Thyroid gland (tissue), 4 donors: ENCODE measurements around the gene ANP32D. TPM values are rescaled to one million over a fixed set of nuclear protein-coding genes. Genes with fewer than 3 reads are reported as not detected.
"Not testable (repeated sequence)": the region's sequence is repeated elsewhere in the genome, so short reads cannot be mapped to it uniquely, and the experiment has no call there.

Experiments used
- DNase-seq, 2 donors: peaks; one replicate each; pipeline ENCODE4 v3.0.0-alpha.2; 2019
- H3K27ac ChIP-seq, 3 donors: fragments of 200-600 bp; sonication (generic); 1 replicate in 2 of 3; 2 replicates in 1 of 3; pipeline ENCODE4 v1.5.1; 2016 to 2019; ENCODE audit warnings: mild to moderate bottlenecking in 1 of 3, moderate library complexity in 1 of 3
- H3K27me3 ChIP-seq: fragments of 200-600 bp; sonication (generic); one replicate; pipeline ENCODE4 v1.5.1; 2019
- H3K36me3 ChIP-seq, 2 donors: fragments of 200-600 bp; sonication (generic); one replicate each; pipeline ENCODE4 v1.5.1; 2016 to 2019
- H3K4me1 ChIP-seq, 2 donors: fragments of 200-600 bp; sonication (generic); one replicate each; pipeline ENCODE4 v1.5.1; 2017 to 2019
- H3K4me3 ChIP-seq, 3 donors: fragments of 200-600 bp; sonication (generic); replicated peaks in 1 of 3; 1 replicate in 2 of 3; 2 replicates in 1 of 3; pipeline ENCODE4 v1.5.1; 2016; ENCODE audit warnings: mild to moderate bottlenecking in 1 of 3
- H3K9me3 ChIP-seq: fragments of 200-600 bp; sonication (generic); one replicate; pipeline ENCODE4 v1.5.1; 2017
- POLR2A ChIP-seq, 2 donors: fragments of 450-650 bp; IDR thresholded peaks; one replicate each; pipeline ENCODE4 v1.6.1; 2017; ENCODE audit warnings: antibody characterized with exemption in 2 of 2, mild to moderate bottlenecking in 2 of 2, moderate library complexity in 1 of 2
- WGBS, 2 donors: methylation state at CpG; one replicate each; pipeline ENCODE4 v1.1.5; 2017; 5-methylcytosine and 5-hydroxymethylcytosine counted together
- intact Hi-C: fragments of 100-400 bp; cut with DNase I; formaldehyde crosslinking; loops from one replicate; pipeline ENCODE4 v1.15.1; 2023
- total RNA-seq, 4 donors: library from RNA; depleted of rRNA; stranded (reverse); fragments of >200 nt; gene quantifications; one replicate each; pipeline ENCODE4 v1.2.3, GENCODE V29; 2016
- TF ChIP-seq, protein P1 (sequence below), 6 experiments: fragments of 200-600 bp in 3 of 6; fragments of 450-650 bp in 3 of 6; sonication (generic) in 3 of 6; IDR thresholded peaks; one replicate each; pipeline ENCODE4 v1.5.1; 2016 to 2019; ENCODE audit warnings: antibody characterized with exemption in 6 of 6, mild to moderate bottlenecking in 2 of 6, inconsistent platforms in 1 of 6, moderate library complexity in 1 of 6

Gene ANP32D
- not detected for total RNA-seq

DNA sequence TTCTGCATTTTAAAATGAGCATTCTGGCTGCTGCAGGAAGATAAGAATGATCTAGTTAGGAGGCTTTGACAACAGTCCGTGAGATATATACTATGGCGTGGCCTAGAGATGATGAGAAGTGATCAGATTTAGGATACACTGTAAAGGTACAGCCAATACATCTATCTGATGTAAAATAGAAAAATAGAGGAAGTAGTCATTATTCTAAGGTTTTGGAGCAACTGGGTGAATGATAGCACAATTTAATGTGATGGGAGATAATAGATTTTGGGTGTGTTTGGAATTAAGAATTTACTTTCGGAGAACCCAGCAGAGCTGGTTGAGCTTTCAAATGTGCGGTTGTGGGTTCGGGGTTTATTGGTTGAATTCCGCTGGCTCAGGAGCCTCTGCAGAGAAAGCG, at the start of gene ANP32D:
ANP32D (plus strand) TSS at position 301 of the 400 bp plus-strand sequence. CDS start 106 bp downstream, outside the sequence.
- no peak within 1 kb of the TSS for H3K4me3 ChIP-seq
- 92 to 93% methylated on average over 7 of the region's 7 CpGs for WGBS, 2 donors
- no peak for DNase-seq
- no peaks in the 10 kb centered on the region for H3K4me1 ChIP-seq
- peaks cover 6% of the 10 kb centered on the region for H3K9me3 ChIP-seq
- intact Hi-C loops: no loop called here
- no peaks in the 10 kb centered on the region for H3K36me3 ChIP-seq
- TF ChIP-seq, protein P1, sequence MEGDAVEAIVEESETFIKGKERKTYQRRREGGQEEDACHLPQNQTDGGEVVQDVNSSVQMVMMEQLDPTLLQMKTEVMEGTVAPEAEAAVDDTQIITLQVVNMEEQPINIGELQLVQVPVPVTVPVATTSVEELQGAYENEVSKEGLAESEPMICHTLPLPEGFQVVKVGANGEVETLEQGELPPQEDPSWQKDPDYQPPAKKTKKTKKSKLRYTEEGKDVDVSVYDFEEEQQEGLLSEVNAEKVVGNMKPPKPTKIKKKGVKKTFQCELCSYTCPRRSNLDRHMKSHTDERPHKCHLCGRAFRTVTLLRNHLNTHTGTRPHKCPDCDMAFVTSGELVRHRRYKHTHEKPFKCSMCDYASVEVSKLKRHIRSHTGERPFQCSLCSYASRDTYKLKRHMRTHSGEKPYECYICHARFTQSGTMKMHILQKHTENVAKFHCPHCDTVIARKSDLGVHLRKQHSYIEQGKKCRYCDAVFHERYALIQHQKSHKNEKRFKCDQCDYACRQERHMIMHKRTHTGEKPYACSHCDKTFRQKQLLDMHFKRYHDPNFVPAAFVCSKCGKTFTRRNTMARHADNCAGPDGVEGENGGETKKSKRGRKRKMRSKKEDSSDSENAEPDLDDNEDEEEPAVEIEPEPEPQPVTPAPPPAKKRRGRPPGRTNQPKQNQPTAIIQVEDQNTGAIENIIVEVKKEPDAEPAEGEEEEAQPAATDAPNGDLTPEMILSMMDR (IDR thresholded peaks at IDR 0.05): no peak
- no peak for TF ChIP-seq POLR2A (IDR thresholded peaks at IDR 0.05)
- H3K27me3 ChIP-seq: no peaks in the 10 kb centered on the region
- H3K27ac ChIP-seq: no peak within 1 kb of the TSS

DNA sequence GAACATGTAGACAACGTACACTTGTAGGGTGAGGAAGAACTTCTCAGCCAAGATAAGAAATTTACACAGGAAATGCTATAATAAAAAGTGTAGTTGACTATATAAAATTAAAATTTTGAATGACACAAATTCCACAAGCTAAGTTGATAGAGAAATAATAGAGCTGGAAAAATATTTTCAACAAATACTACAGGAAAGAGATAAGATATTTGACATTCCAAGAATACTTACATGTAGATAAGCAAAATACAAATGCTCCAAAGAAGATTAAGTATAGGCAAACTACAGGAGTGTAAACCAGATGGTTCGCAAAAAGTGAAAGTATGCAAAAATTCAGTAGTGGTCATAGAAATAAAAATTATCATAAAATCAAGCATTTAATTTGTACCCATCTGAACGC, 49.2 kb upstream of the ANP32D start:
- H3K4me1 ChIP-seq: no peaks in the 10 kb centered on the region
- TF ChIP-seq, protein P1 (IDR thresholded peaks at IDR 0.05): no peak
- no peak for TF ChIP-seq POLR2A (IDR thresholded peaks at IDR 0.05)
- no peak overlapping the region for H3K4me3 ChIP-seq
- H3K36me3 ChIP-seq: no peaks in the 10 kb centered on the region
- H3K27ac ChIP-seq: no peak overlapping the region
- no peaks in the 10 kb centered on the region for H3K27me3 ChIP-seq
- 59 to 60% methylated on average over 3 of the region's 3 CpGs for WGBS, 2 donors
- no peak for DNase-seq
- intact Hi-C loops: no loop called here
- no peaks in the 10 kb centered on the region for H3K9me3 ChIP-seq

DNA sequence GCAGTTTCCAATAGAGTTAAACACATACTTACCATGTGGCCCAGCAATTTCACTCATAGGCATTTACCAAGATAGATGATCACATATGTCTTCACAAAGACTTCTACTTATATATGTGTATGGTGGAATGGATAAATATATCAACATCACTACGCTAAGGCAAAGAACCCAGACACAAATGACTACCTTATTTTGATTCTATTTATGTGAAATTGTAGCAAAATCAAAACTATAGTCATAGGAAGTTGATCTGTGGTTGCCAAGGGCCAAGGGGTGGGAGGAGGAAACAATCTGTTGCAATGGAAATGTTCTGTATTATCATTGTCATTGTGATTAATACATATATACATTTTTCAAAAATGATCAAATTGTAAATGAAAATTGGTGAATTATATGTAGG, 47.7 kb upstream of the ANP32D start:
- TF ChIP-seq, protein P1 (IDR thresholded peaks at IDR 0.05): no peak
- TF ChIP-seq POLR2A (IDR thresholded peaks at IDR 0.05): no peak
- Histone ChIP-seq H3K36me3 (no peaks in the 10 kb centered on the region), H3K27ac (no peak overlapping the region), H3K9me3 (no peaks in the 10 kb centered on the region), H3K4me3 (no peak overlapping the region), H3K27me3 (no peaks in the 10 kb centered on the region), H3K4me1 (no peaks in the 10 kb centered on the region)
- 71 to 83% methylated on average over 1 of the region's 1 CpG for WGBS, 2 donors
- intact Hi-C loops: no loop called here
- no peak for DNase-seq

DNA sequence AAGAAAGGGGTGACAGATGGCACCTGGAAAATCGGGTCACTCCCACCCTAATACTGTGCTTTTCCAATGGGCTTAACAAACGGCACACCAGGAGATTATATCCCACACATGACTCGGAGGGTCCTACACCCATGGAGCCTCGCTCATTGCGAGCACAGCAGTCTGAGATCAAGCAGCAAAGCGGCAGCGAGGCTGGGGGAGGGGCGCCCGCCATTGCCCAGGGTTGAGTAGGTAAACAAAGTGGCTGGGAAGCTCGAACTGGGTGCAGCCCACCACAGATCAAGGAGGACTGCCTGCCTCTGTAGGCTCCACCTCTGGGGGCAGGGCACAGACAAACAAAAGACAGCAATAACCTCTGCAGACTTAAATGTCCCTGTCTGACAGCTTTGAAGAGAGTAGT, 38.3 kb upstream of the ANP32D start:
- H3K27me3 ChIP-seq, H3K4me1 ChIP-seq, intact Hi-C loops, DNase-seq, H3K4me3 ChIP-seq, H3K27ac ChIP-seq, H3K9me3 ChIP-seq, H3K36me3 ChIP-seq: not testable (repeated sequence)
- 80% methylated on average over 10 of the region's 10 CpGs; no CpG with 5 or more reads in 1 of the 2 donors for WGBS, 2 donors

DNA sequence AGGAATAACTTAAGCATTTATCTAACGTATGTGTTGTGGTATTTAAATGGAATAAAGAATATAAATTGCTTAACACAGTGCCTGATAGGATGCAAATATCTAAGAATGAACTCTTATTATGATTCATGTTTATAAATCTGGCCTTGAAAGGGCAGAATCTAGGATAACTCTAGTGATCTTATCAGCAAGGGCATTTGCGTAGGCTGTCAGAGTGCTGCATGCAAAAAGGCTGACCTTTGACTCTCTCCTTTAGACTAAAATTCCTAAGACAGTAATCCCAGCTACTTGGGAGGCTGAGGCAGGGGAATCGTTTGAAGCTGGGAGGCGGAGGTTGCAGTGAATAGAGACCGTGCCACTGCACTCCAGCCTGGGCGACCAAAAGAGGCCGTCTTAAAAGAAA, 31.3 kb upstream of the ANP32D start:
- intact Hi-C loops: no loop called here
- TF ChIP-seq, protein P1 (IDR thresholded peaks at IDR 0.05): no peak
- TF ChIP-seq POLR2A (IDR thresholded peaks at IDR 0.05): no peak
- no peak overlapping the region for H3K4me3 ChIP-seq
- no peaks in the 10 kb centered on the region for H3K36me3 ChIP-seq
- no peaks in the 10 kb centered on the region for H3K27me3 ChIP-seq
- no peak overlapping the region for H3K27ac ChIP-seq
- H3K9me3 ChIP-seq: no peaks in the 10 kb centered on the region
- no peaks in the 10 kb centered on the region for H3K4me1 ChIP-seq
- WGBS, 2 donors: 56 to 67% methylated on average over 7 of the region's 7 CpGs
- DNase-seq: no peak
